ENCODE measurements around the gene WDR73.

The WDR73 gene

GRCh38 chr15:84624359-84624758 is 29.7 kb downstream of the WDR73 start:
- no peak overlapping the region for H3K4me3 ChIP-seq (ENCODE audit: low read length)
- H3K4me1 ChIP-seq (ENCODE audit: insufficient read depth, low read length) = no peaks in the 10 kb centered on the region
- peaks cover 29% of the 10 kb centered on the region for H3K36me3 ChIP-seq (ENCODE audit: insufficient read depth, low read length)
- no peak overlapping the region for H2AFZ ChIP-seq (ENCODE audit: low read depth, low read length)
- H3K9me3 ChIP-seq (ENCODE audit: low read length) = peaks cover 28% of the 10 kb centered on the region
- H3K27me3 ChIP-seq (ENCODE audit: insufficient read depth, low read length) = no peaks in the 10 kb centered on the region

- Histone ChIP-seq H2AFZ (ENCODE audit: low read depth, low read length) (no peak overlapping the region), H3K27me3 (ENCODE audit: insufficient read depth, low read length) (no peaks in the 10 kb centered on the region), H3K4me3 (ENCODE audit: low read length) (no peak overlapping the region), H3K36me3 (ENCODE audit: insufficient read depth, low read length) (peaks cover 29% of the 10 kb centered on the region), H3K9me3 (ENCODE audit: low read length) (peaks cover 32% of the 10 kb centered on the region), H3K4me1 (ENCODE audit: insufficient read depth, low read length) (no peaks in the 10 kb centered on the region)
These were observed 32.6 kb downstream of the WDR73 start for GRCh38 chr15:84621358-84621979.

GRCh38 chr15:84620626-84621025 is 33.5 kb downstream of the WDR73 start:
- no peak overlapping the region for H3K4me3 ChIP-seq (ENCODE audit: low read length)
- no peaks in the 10 kb centered on the region for H3K27me3 ChIP-seq (ENCODE audit: insufficient read depth, low read length)
- no peak overlapping the region for H2AFZ ChIP-seq (ENCODE audit: low read depth, low read length)
- peaks cover 32% of the 10 kb centered on the region for H3K9me3 ChIP-seq (ENCODE audit: low read length)
- H3K4me1 ChIP-seq (ENCODE audit: insufficient read depth, low read length) = no peaks in the 10 kb centered on the region
- peaks cover 32% of the 10 kb centered on the region for H3K36me3 ChIP-seq (ENCODE audit: insufficient read depth, low read length)

- H3K4me3 ChIP-seq (ENCODE audit: low read length) = no peak overlapping the region
- no peaks in the 10 kb centered on the region for H3K4me1 ChIP-seq (ENCODE audit: insufficient read depth, low read length)
- H3K9me3 ChIP-seq (ENCODE audit: low read length) = peaks cover 13% of the 10 kb centered on the region
- H3K36me3 ChIP-seq (ENCODE audit: insufficient read depth, low read length) = peaks cover 17% of the 10 kb centered on the region
- no peak overlapping the region for H2AFZ ChIP-seq (ENCODE audit: low read depth, low read length)
- no peaks in the 10 kb centered on the region for H3K27me3 ChIP-seq (ENCODE audit: insufficient read depth, low read length)
These were observed 37.8 kb downstream of the WDR73 start for GRCh38 chr15:84616235-84616634.

GRCh38 chr15:84611631-84612030 is 42.5 kb downstream of the WDR73 start:
- H2AFZ ChIP-seq (ENCODE audit: low read depth, low read length) = no peak overlapping the region
- no peaks in the 10 kb centered on the region for H3K27me3 ChIP-seq (ENCODE audit: insufficient read depth, low read length)
- no peaks in the 10 kb centered on the region for H3K9me3 ChIP-seq (ENCODE audit: low read length)
- no peaks in the 10 kb centered on the region for H3K4me1 ChIP-seq (ENCODE audit: insufficient read depth, low read length)
- peaks cover 23% of the 10 kb centered on the region for H3K36me3 ChIP-seq (ENCODE audit: insufficient read depth, low read length)
- no peak overlapping the region for H3K4me3 ChIP-seq (ENCODE audit: low read length)

GRCh38 chr15:84609818-84610525 is 44.1 kb downstream of the WDR73 start:
- Histone ChIP-seq H3K4me3 (ENCODE audit: low read length) (no peak overlapping the region), H3K4me1 (ENCODE audit: insufficient read depth, low read length) (no peaks in the 10 kb centered on the region), H3K9me3 (ENCODE audit: low read length) (no peaks in the 10 kb centered on the region), H3K36me3 (ENCODE audit: insufficient read depth, low read length) (peaks cover 30% of the 10 kb centered on the region), H2AFZ (ENCODE audit: low read depth, low read length) (no peak overlapping the region), H3K27me3 (ENCODE audit: insufficient read depth, low read length) (no peaks in the 10 kb centered on the region)

GRCh38 chr15:84608707-84609284 is 45.3 kb downstream of the WDR73 start:
- Histone ChIP-seq H3K27me3 (ENCODE audit: insufficient read depth, low read length) (no peaks in the 10 kb centered on the region), H3K36me3 (ENCODE audit: insufficient read depth, low read length) (peaks cover 39% of the 10 kb centered on the region), H3K4me3 (ENCODE audit: low read length) (no peak overlapping the region), H2AFZ (ENCODE audit: low read depth, low read length) (no peak overlapping the region), H3K9me3 (ENCODE audit: low read length) (no peaks in the 10 kb centered on the region), H3K4me1 (ENCODE audit: insufficient read depth, low read length) (no peaks in the 10 kb centered on the region)

- Histone ChIP-seq H3K9me3 (ENCODE audit: low read length) (no peaks in the 10 kb centered on the region), H3K36me3 (ENCODE audit: insufficient read depth, low read length) (peaks cover 42% of the 10 kb centered on the region), H3K4me3 (ENCODE audit: low read length) (no peak overlapping the region), H3K27me3 (ENCODE audit: insufficient read depth, low read length) (no peaks in the 10 kb centered on the region), H3K4me1 (ENCODE audit: insufficient read depth, low read length) (peaks cover under 1% of the 10 kb centered on the region), H2AFZ (ENCODE audit: low read depth, low read length) (no peak overlapping the region)
These were observed 47.4 kb downstream of the WDR73 start for GRCh38 chr15:84606653-84607120.

GRCh38 chr15:84605554-84605882 is 48.6 kb downstream of the WDR73 start:
- Histone ChIP-seq H2AFZ (ENCODE audit: low read depth, low read length) (no peak overlapping the region), H3K9me3 (ENCODE audit: low read length) (no peaks in the 10 kb centered on the region), H3K4me1 (ENCODE audit: insufficient read depth, low read length) (peaks cover 6% of the 10 kb centered on the region), H3K27me3 (ENCODE audit: insufficient read depth, low read length) (no peaks in the 10 kb centered on the region), H3K36me3 (ENCODE audit: insufficient read depth, low read length) (peaks cover 42% of the 10 kb centered on the region), H3K4me3 (ENCODE audit: low read length) (no peak overlapping the region)

GRCh38 chr15:84604826-84605553 is 49.1 kb downstream of the WDR73 start:
- Histone ChIP-seq H3K36me3 (ENCODE audit: insufficient read depth, low read length) (peaks cover 39% of the 10 kb centered on the region), H3K4me1 (ENCODE audit: insufficient read depth, low read length) (peaks cover 6% of the 10 kb centered on the region), H3K27me3 (ENCODE audit: insufficient read depth, low read length) (no peaks in the 10 kb centered on the region), H2AFZ (ENCODE audit: low read depth, low read length) (no peak overlapping the region), H3K9me3 (ENCODE audit: low read length) (no peaks in the 10 kb centered on the region), H3K4me3 (ENCODE audit: low read length) (no peak overlapping the region)

GRCh38 chr15:84603630-84604379 is 50.3 kb downstream of the WDR73 start:
- Histone ChIP-seq H3K4me3 (ENCODE audit: low read length) (no peak overlapping the region), H3K4me1 (ENCODE audit: insufficient read depth, low read length) (peaks cover 6% of the 10 kb centered on the region), H3K36me3 (ENCODE audit: insufficient read depth, low read length) (peaks cover 33% of the 10 kb centered on the region), H3K9me3 (ENCODE audit: low read length) (no peaks in the 10 kb centered on the region), H2AFZ (ENCODE audit: low read depth, low read length) (no peak overlapping the region), H3K27me3 (ENCODE audit: insufficient read depth, low read length) (no peaks in the 10 kb centered on the region)

GRCh38 chr15:84601555-84601838 is 52.6 kb downstream of the WDR73 start:
- peaks cover 26% of the 10 kb centered on the region for H3K36me3 ChIP-seq (ENCODE audit: insufficient read depth, low read length)
- peaks cover 6% of the 10 kb centered on the region for H3K4me1 ChIP-seq (ENCODE audit: insufficient read depth, low read length)
- H3K9me3 ChIP-seq (ENCODE audit: low read length) = no peaks in the 10 kb centered on the region
- H2AFZ ChIP-seq (ENCODE audit: low read depth, low read length) = peak overlapping the region; percentile 87
- peak overlapping the region; percentile 80 for H3K4me3 ChIP-seq (ENCODE audit: low read length)
- H3K27me3 ChIP-seq (ENCODE audit: insufficient read depth, low read length) = no peaks in the 10 kb centered on the region

Data from neuron (in vitro differentiated cells).